OCI-LY7 (cell line): ENCODE measurements around the gene ADAM22. TPM values are rescaled to one million over a fixed set of nuclear protein-coding genes. Genes with fewer than 3 reads are reported as not detected.

Experiments used
- Bru-seq: library from RNA; stranded (reverse); fragments of 400-500 nt; gene quantifications from one replicate; lab custom pipeline; 2021; lab: Mats Ljungman, UMichigan
- BruChase-seq, 2 experiments: library from RNA; stranded (reverse); fragments of 400-500 nt; gene quantifications; one replicate each; lab custom pipeline; 2021; lab: Mats Ljungman, UMichigan
- BruUV-seq: library from RNA; stranded (reverse); fragments of 400-500 nt; replicated peaks from 2 replicates; lab custom pipeline; 2021; lab: Mats Ljungman, UMichigan
- CTCF ChIA-PET: fragments of 300-600 bp; sonication (Branson Sonifier 250); formaldehyde crosslinking; loops from one replicate; lab custom pipeline; 2022; ENCODE audit warnings: antibody characterized with exemption; ENCODE audit not compliant: unreplicated experiment; lab: Charles Lee
- POLR2A ChIA-PET: fragments of 300-600 bp; sonication (Branson Sonifier 250); formaldehyde crosslinking; loops from one replicate; lab custom pipeline; 2022; ENCODE audit warnings: antibody characterized with exemption; lab: Charles Lee
- DNase-seq: peaks from one replicate; pipeline ENCODE4 v3.0.0-alpha.2; 2015; ENCODE audit warnings: low spot score
- H2AFZ ChIP-seq: fragments of 200-600 bp; sonication (generic), shearing (Covaris generic); 2 replicates; pipeline ENCODE4 v1.6.1; 2014; ENCODE audit warnings: mild to moderate bottlenecking, antibody characterized with exemption, low read length, moderate library complexity
- H3K27ac ChIP-seq: fragments of 200-600 bp; sonication (generic); 2 replicates; pipeline ENCODE4 v1.5.1; 2014; ENCODE audit warnings: mixed run types, low read depth, mild to moderate bottlenecking, moderate library complexity, low read length, inconsistent platforms; ENCODE audit not compliant: poor library complexity, severe bottlenecking
- H3K36me3 ChIP-seq: fragments of 200-600 bp; sonication (generic); 2 replicates; pipeline ENCODE4 v1.6.1; 2014; ENCODE audit warnings: mild to moderate bottlenecking, antibody characterized with exemption, low read length, moderate library complexity, mixed read lengths; ENCODE audit not compliant: insufficient read depth
- H3K4me1 ChIP-seq: fragments of 200-600 bp; sonication (generic); 2 replicates; pipeline ENCODE4 v1.5.1; 2014; ENCODE audit warnings: mild to moderate bottlenecking, low read length; ENCODE audit not compliant: insufficient read depth, poor library complexity, severe bottlenecking
- H3K4me2 ChIP-seq: fragments of 200-600 bp; sonication (generic); 2 replicates; pipeline ENCODE4 v1.6.1; 2014; ENCODE audit warnings: mild to moderate bottlenecking, low read length
- H3K4me3 ChIP-seq: fragments of 200-600 bp; sonication (generic); 2 replicates; pipeline ENCODE4 v1.5.1; 2014; ENCODE audit warnings: mild to moderate bottlenecking, low read depth, low read length; ENCODE audit not compliant: poor library complexity, severe bottlenecking
- H3K79me2 ChIP-seq: fragments of 200-600 bp; sonication (generic); 2 replicates; pipeline ENCODE4 v1.6.1; 2016; ENCODE audit warnings: low read depth, mild to moderate bottlenecking, low read length, moderate library complexity, mixed read lengths; ENCODE audit not compliant: insufficient read depth
- H3K9me2 ChIP-seq: fragments of 200-600 bp; sonication (generic); 2 replicates; pipeline ENCODE4 v1.6.1; 2016; ENCODE audit warnings: mild to moderate bottlenecking, low read length, mixed read lengths; ENCODE audit not compliant: insufficient read depth
- H3K9me3 ChIP-seq: fragments of 200-600 bp; sonication (generic); 2 replicates; pipeline ENCODE4 v1.6.1; 2014; ENCODE audit warnings: mild to moderate bottlenecking, mixed run types, low read length, mixed read lengths
- H4K20me1 ChIP-seq: fragments of 200-600 bp; sonication (generic); 2 replicates; pipeline ENCODE4 v1.6.1; 2014; ENCODE audit warnings: mild to moderate bottlenecking, antibody characterized with exemption, low read length, moderate library complexity, mixed read lengths; ENCODE audit not compliant: insufficient read depth
- EZH2phosphoT487 ChIP-seq: fragments of 200-600 bp; sonication (generic); IDR thresholded peaks from 2 replicates; pipeline ENCODE4 v1.6.1; 2018; ENCODE audit warnings: low read depth, borderline replicate concordance, mild to moderate bottlenecking, mixed run types, antibody characterized with exemption, low read length, moderate library complexity, mixed read lengths
- intact Hi-C: fragments of 100-400 bp; cut with micrococcal nuclease; formaldehyde crosslinking; loops from one replicate; pipeline ENCODE4 v1.10.0; 2022; ENCODE audit not compliant: unreplicated experiment
- long read RNA-seq: library from polyadenylated mRNA; stranded (forward); transcript quantifications from one replicate; pipeline ENCODE4 v2.0.0, GENCODE V29; 2022
- total RNA-seq, 2 experiments: library from RNA; depleted of rRNA in 1 of 2; stranded (reverse); fragments of >200 nt in 1 of 2; shearing (Covaris generic) in 1 of 2; gene quantifications; 2 replicates each; pipeline ENCODE4 v1.2.3, GENCODE V29; 2014 to 2022
- TF ChIP-seq, protein P1 (sequence below): fragments of 200-600 bp; sonication (generic); conservative IDR thresholded peaks from 2 replicates; pipeline ENCODE4 v1.5.1; 2014; ENCODE audit warnings: mild to moderate bottlenecking, antibody characterized with exemption, low read length, moderate library complexity, mixed read lengths

ADAM22 gene, protein sequence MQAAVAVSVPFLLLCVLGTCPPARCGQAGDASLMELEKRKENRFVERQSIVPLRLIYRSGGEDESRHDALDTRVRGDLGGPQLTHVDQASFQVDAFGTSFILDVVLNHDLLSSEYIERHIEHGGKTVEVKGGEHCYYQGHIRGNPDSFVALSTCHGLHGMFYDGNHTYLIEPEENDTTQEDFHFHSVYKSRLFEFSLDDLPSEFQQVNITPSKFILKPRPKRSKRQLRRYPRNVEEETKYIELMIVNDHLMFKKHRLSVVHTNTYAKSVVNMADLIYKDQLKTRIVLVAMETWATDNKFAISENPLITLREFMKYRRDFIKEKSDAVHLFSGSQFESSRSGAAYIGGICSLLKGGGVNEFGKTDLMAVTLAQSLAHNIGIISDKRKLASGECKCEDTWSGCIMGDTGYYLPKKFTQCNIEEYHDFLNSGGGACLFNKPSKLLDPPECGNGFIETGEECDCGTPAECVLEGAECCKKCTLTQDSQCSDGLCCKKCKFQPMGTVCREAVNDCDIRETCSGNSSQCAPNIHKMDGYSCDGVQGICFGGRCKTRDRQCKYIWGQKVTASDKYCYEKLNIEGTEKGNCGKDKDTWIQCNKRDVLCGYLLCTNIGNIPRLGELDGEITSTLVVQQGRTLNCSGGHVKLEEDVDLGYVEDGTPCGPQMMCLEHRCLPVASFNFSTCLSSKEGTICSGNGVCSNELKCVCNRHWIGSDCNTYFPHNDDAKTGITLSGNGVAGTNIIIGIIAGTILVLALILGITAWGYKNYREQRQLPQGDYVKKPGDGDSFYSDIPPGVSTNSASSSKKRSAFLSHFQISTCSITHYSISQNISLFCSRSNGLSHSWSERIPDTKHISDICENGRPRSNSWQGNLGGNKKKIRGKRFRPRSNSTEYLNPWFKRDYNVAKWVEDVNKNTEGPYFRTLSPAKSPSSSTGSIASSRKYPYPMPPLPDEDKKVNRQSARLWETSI
- total RNA-seq (2014; rRNA removed; shearing (Covaris generic)) (12.0 and 20.4 TPM in 2 replicates), total RNA-seq (2022) (13.6 and 14.6 TPM in 2 replicates), Bru-seq, nascent RNA (percentile 66 among the genes with signal in this experiment), BruChase-seq, experiment 1, labeled RNA remaining after a 6-hour chase (percentile 54 among the genes with signal in this experiment), BruChase-seq, experiment 2, labeled RNA remaining after a 2-hour chase (percentile 59 among the genes with signal in this experiment)
- long read RNA-seq, partial matches to known transcripts: 1 of 2 reads
- long read RNA-seq, other reads (novel, unspliced or antisense): 1 of 2 reads

DNA sequence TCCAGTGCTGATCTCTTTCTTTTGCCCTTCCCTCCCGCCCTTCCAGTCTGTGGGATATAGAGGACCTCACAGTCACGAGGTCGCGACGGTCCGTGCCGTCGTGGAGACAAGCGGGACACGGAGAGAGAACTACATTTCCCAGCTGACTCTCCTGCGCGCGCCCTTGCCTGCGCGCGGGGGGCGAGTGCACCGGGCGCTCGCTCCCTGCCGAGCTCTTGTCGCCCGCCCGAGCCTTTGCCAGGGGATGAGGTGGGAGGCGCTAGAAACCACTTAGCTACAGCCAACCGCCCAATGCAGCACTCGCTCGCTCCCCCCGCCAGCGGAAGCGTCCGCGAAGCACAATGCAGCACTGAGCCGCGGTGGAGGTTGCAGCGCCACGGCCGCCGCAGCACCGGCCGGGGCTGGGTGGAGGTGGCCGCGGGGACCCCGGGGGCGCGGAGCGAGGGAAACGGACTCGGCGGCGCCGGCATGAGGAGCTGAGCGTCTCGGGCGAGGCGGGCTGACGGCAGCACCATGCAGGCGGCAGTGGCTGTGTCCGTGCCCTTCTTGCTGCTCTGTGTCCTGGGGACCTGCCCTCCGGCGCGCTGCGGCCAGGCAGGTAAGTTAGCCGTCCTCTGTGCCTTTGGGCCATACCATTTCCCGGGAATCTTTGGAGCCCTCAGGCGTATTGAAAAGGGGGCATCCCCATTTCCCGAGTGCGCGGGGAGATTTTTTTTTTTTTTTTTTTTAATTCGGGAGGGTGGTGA is at the start of gene ADAM22:
ADAM22 (plus strand) TSS at position 299 of the 746 bp plus-strand sequence; CDS start at position 514, 215 bp downstream.
- Histone ChIP-seq H3K27ac (peak within 1 kb of the TSS; percentile 65), H3K9me2 (no peaks in the 10 kb centered on the region), H3K4me3 (peak within 1 kb of the TSS; percentile 78)

DNA sequence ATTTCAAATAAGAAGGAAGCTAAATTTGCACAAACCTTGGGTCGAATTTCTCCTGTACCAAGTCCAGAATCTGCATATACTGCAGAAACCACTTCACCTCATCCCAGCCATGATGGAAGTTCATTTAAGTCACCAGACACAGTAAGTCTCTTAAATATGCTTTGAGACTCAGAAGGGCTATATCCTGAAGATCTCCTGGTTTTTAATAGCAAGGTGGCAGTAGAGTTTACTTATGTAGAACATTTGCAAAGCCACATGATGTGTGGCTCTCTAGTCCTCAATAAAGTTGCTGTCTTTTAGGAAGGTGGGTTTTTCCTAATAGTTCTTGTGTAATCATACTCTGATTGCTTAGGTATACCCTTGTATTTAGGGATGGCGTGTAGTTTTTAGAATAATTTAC is 49.0 kb upstream of the ADAM22 start:
- H3K9me3 ChIP-seq: no peaks in the 10 kb centered on the region
- no peak overlapping the region for H3K4me2 ChIP-seq
- peaks cover 12% of the 10 kb centered on the region for H3K4me1 ChIP-seq
- H3K4me3 ChIP-seq: no peak overlapping the region
- H4K20me1 ChIP-seq: peaks cover 50% of the 10 kb centered on the region
- H3K27ac ChIP-seq: no peak overlapping the region
- ChIA-PET CTCF (no interaction called here), POLR2A (interaction anchor here (0.6 to 1.2 kb wide), 4 partner anchors 10 to 329 kb away, joined by 3 read pairs; partner anchors contain the start of gene ADAM22)
- TF ChIP-seq, protein P1, sequence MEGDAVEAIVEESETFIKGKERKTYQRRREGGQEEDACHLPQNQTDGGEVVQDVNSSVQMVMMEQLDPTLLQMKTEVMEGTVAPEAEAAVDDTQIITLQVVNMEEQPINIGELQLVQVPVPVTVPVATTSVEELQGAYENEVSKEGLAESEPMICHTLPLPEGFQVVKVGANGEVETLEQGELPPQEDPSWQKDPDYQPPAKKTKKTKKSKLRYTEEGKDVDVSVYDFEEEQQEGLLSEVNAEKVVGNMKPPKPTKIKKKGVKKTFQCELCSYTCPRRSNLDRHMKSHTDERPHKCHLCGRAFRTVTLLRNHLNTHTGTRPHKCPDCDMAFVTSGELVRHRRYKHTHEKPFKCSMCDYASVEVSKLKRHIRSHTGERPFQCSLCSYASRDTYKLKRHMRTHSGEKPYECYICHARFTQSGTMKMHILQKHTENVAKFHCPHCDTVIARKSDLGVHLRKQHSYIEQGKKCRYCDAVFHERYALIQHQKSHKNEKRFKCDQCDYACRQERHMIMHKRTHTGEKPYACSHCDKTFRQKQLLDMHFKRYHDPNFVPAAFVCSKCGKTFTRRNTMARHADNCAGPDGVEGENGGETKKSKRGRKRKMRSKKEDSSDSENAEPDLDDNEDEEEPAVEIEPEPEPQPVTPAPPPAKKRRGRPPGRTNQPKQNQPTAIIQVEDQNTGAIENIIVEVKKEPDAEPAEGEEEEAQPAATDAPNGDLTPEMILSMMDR: 0 out of 2 replicates have a peak, but pooled peaks have one; percentile 18
- TF ChIP-seq EZH2phosphoT487: no peak
- no peaks in the 10 kb centered on the region for H3K9me2 ChIP-seq
- intact Hi-C loops: no loop called here
- peaks cover 90% of the 10 kb centered on the region for H3K79me2 ChIP-seq
- no TSS peak for BruUV-seq
- peaks cover 98% of the 10 kb centered on the region for H3K36me3 ChIP-seq
- DNase-seq: no peak
- H2AFZ ChIP-seq: no peak overlapping the region

More for the DNA sequence above, at the start of gene ADAM22:
- peaks cover 19% of the 10 kb centered on the region for H3K36me3 ChIP-seq
- intact Hi-C loops: loop anchor here (1.0 to 10.0 kb wide), 5 partner anchors 58 to 717 kb away; partner anchors contain the start of genes CROT, DBF4, SLC25A40 and TMEM243
- CTCF ChIA-PET: interaction anchor here (0.6 to 1.3 kb wide), 5 partner anchors 9 to 284 kb away, joined by 3 to 4 read pairs (median 4); no protein-coding TSS in a partner anchor
- DNase-seq: peak; percentile 97
- no peaks in the 10 kb centered on the region for H3K9me3 ChIP-seq
- no peaks in the 10 kb centered on the region for H3K79me2 ChIP-seq
- TF ChIP-seq, protein P1: peak; percentile 49
- TF ChIP-seq EZH2phosphoT487: no peak
- H3K4me1 ChIP-seq: peaks cover 13% of the 10 kb centered on the region
- H2AFZ ChIP-seq: peak within 1 kb of the TSS; percentile 99
- H4K20me1 ChIP-seq: no peaks in the 10 kb centered on the region
- peak within 1 kb of the TSS; percentile 87 for H3K4me2 ChIP-seq
- no TSS peak for BruUV-seq
- POLR2A ChIA-PET: interaction anchor here (0.6 to 1.6 kb wide), 16 partner anchors 9 to 782 kb away, joined by 3 to 17 read pairs (median 3); partner anchors contain the start of genes DBF4, DMTF1 and SLC25A40
